HG03060 (cell line): ENCODE data around the gene GOLM1.

Experiments
- ATAC-seq: cut with Tn5 transposase; IDR thresholded peaks from one replicate; pipeline ENCODE4 v1.9.1; 2021; ENCODE audit warnings: low read depth, moderate number of reproducible peaks; ENCODE audit not compliant: unreplicated experiment

GOLM1 gene

DNA sequence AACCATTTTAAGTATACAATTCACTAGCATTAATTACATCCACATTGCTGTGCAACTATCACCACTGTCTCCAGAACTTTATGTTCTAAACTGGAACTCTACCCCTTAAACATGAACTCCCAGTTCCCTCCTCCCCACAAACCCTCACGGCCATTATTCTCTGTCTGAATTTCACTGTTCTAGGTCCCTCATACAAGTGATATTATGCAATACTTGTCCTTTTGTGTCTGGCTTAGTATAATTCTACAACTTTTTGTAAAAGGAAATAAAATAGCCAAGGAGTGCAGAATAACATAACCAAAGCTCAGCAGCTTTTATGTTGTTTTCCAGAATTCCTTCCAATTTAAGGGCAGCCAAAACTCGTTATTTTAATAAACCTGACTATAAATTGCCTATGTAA is 105.2 kb downstream of the GOLM1 start:
- ATAC-seq: no peak

DNA sequence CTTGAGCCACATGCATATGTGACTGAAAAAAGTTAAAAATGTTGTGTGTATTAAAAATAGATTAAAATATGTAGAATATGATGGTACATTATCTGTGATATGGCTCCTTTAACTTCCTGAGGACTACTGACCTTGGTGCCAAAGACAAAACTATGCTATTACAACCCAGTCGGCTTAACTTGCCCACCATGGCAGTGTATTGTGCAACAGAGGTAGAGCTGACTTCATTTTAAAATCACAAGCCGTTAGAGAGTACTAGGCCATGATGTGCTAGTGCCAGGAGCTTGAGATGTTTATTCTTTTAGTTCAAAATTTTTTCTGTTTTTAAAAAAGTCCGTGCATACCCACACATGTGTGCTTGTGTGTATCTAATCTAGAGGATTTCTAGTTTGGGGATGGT is 112.1 kb downstream of the GOLM1 start:
- no peak for ATAC-seq

DNA sequence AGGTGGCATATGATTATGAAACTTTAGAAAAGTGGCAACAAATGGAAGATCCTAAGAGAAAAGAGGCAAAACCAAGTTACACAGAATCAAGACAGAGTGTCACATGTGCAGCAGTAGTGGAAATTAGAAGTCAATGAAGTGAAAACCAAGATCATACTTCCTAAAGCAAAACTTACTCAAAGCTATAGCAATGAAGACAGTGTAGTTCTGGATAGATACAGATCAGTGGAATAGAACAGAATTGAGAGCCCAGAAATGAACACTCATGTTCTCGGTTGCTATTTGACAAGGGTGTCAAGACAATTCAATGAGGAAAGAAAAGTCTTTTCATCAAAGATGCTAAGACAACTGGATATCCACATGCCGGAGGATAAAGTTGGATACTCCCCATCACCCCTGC is 114.9 kb downstream of the GOLM1 start:
- no peak for ATAC-seq

DNA sequence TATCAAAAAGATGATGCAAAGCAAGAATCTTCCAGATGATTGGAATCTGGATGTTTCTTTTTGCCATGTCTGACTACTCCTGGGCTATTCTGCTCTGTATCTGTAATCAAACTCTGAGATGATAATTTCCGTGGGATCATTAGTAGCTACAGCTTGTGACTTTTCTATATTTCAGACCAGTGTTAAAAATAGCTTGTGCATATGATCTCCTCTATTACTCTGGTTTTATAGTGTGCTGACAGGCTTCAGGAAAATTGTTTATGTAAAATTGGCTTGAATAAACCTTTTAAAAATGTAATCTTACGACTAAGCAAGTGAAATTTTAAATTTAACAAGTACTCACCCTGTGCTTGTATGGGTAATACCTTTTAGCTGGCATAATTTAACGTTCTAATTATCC is 118.0 kb downstream of the GOLM1 start:
- ATAC-seq: no peak

DNA sequence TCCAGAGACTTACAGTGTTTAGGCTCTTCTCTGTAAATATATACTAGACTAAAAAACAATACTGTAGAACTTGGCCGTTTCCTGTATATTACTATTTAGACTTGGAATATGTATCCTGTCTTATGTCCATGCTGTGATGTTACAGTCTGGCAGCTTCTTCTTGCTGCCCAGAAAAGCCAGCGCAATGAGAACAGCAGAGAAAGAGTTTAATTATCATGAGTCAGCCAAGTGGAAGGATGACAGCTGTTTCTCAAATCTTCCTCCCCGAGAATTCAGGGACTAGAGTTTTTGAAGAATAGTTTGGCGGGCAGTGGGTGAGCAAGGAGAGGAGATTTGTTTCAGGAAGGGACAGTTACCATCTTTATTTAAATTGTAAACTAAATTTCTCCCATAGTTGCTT is 120.9 kb downstream of the GOLM1 start:
- no peak for ATAC-seq
